Measurements from ENCODE around the gene TNPO1. TPM values are rescaled to one million over a fixed set of nuclear protein-coding genes. Genes with fewer than 3 reads are reported as not detected.
"Not testable (repeated sequence)": the region's sequence is repeated elsewhere in the genome, so short reads cannot be mapped to it uniquely, and the experiment has no call there.

TNPO1 gene
- total and polyA plus RNA-seq, 11 donors = 6.4 to 92.2 (median 67.2) TPM

DNA sequence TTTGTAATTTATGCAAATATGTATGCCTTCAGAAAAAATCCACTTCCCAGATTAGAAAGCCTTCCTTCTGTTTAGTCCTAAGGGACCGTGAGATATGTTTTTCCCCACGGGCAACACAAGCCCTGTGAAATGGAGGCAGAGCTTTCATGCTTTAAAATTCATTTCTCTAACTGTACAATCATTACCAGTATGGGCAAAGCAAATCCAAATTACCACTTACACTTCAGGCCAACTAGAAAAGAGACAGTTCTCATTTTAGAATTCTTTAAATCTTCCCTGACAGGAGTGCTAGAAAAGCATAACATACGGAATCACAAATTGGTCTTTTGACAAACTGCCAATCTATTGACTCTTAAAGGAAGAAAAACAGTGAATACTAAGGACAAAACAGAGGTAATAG is 20.5 kb upstream of the TNPO1 start:
- intact Hi-C loops (cut with DNase I) = no loop called here
- DNase-seq (no peak), ATAC-seq (no peak)
- no peaks in the 10 kb centered on the region for H3K4me1 ChIP-seq
- TF ChIP-seq, protein P1, sequence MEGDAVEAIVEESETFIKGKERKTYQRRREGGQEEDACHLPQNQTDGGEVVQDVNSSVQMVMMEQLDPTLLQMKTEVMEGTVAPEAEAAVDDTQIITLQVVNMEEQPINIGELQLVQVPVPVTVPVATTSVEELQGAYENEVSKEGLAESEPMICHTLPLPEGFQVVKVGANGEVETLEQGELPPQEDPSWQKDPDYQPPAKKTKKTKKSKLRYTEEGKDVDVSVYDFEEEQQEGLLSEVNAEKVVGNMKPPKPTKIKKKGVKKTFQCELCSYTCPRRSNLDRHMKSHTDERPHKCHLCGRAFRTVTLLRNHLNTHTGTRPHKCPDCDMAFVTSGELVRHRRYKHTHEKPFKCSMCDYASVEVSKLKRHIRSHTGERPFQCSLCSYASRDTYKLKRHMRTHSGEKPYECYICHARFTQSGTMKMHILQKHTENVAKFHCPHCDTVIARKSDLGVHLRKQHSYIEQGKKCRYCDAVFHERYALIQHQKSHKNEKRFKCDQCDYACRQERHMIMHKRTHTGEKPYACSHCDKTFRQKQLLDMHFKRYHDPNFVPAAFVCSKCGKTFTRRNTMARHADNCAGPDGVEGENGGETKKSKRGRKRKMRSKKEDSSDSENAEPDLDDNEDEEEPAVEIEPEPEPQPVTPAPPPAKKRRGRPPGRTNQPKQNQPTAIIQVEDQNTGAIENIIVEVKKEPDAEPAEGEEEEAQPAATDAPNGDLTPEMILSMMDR (IDR thresholded peaks at IDR 0.05) = no peak
- TF ChIP-seq POLR2A (IDR thresholded peaks at IDR 0.05) = no peak
- no peaks in the 10 kb centered on the region for H3K36me3 ChIP-seq
- WGBS, 4 donors = 64 to 79% (median 72%) methylated on average over 3 of the region's 3 CpGs
- no peak overlapping the region for H3K27ac ChIP-seq
- no peaks in the 10 kb centered on the region for H3K9me3 ChIP-seq
- no peak overlapping the region for H3K4me3 ChIP-seq
- H3K27me3 ChIP-seq = no peaks in the 10 kb centered on the region

DNA sequence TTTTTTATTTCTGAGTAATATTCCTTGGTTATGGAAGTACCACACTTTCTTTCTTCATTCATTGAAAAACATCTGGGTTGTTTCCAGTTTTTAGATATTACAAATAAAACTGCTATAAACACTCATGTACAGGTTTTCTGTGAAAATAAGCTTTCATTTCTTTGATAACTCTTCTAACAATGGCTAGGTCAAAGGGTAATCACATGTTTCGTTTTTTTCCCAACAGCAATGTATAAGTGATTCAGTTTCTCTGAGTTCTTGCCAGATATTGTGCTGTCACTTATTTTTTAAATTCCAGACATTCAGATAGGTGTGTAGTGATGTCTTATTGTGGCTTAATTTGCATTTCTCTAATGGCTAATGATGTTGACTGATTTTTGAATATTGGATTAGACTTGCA is 16.7 kb upstream of the TNPO1 start:
- intact Hi-C loops (cut with DNase I) = no loop called here
- Histone ChIP-seq H3K27ac (no peak overlapping the region), H3K4me3 (no peak overlapping the region), H3K4me1 (no peaks in the 10 kb centered on the region), H3K36me3 (no peaks in the 10 kb centered on the region), H3K27me3 (no peaks in the 10 kb centered on the region), H3K9me3 (peaks cover 0 to 12% (median under 1%) of the 10 kb centered on the region in 12 donors)
- 40 to 66% (median 63%) methylated on average over 1 of the region's 1 CpG for WGBS, 4 donors
- ATAC-seq = no peak
- no peak for DNase-seq
- TF ChIP-seq, protein P1 (IDR thresholded peaks at IDR 0.05) = no peak
- no peak for TF ChIP-seq POLR2A (IDR thresholded peaks at IDR 0.05)

DNA sequence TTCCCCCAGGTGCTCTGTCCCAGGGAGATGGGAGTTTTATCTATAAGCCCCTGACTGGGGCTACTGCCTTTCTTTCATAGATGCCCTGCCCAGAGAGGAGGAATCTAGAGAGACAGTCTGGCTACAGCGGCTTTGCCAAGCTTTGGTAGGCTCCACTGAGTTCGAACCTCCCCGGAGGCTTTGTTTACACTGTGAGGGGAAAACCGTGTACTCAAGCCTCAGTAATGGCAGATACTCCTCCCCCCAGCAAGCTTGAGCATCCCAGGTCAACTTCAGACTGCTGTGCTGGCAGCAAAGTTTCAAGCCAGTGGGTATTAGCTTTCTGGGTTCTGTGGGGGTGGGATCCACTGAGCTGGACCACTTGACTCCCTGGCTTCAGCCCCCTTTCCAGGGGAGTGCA is 7.8 kb upstream of the TNPO1 start:
- H3K27me3 ChIP-seq; DNase-seq; H3K27ac ChIP-seq; H3K4me3 ChIP-seq; H3K36me3 ChIP-seq; ATAC-seq; intact Hi-C loops (cut with DNase I); H3K4me1 ChIP-seq: not testable (repeated sequence)
- peaks cover 0 to 26% (median 4%) of the 10 kb centered on the region in 12 donors for H3K9me3 ChIP-seq
- WGBS, 4 donors = 76 to 90% (median 83%) methylated on average over 4 of the region's 4 CpGs

DNA sequence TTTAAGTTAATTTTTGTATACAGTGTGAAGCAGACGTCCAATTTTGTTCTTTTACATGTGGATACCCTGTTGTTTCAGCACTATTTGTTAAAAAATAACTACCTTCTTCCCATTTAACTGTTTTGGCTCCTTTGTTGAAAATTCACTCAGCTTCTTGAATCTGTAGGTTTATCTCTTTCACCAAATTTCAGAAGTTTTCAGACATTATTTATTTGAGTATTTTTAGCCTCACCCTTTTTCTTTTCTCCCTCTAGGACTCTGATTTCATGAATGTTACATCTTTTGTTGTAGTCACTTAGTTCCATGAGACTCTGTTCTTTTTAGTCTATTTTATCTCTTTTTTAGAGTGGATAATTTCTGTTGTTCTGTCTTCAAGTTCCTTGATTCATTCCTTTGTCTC is 4.6 kb upstream of the TNPO1 start:
- 84 to 97% (median 88%) methylated on average over 1 of the region's 1 CpG for WGBS, 4 donors
- Histone ChIP-seq H3K36me3 (no peaks in the 10 kb centered on the region), H3K9me3 (peaks cover 0 to under 1% (median 0%) of the 10 kb centered on the region in 12 donors), H3K4me1 (peaks cover 0 to 14% (median 0%) of the 10 kb centered on the region in 12 donors), H3K4me3 (no peak overlapping the region), H3K27me3 (no peaks in the 10 kb centered on the region), H3K27ac (no peak overlapping the region)
- intact Hi-C loops (cut with DNase I) = loop anchor here in 3 of 10 donors (10.0 kb wide), 3 partner anchors 197 to 447 kb away; no protein-coding TSS in a partner anchor
- ATAC-seq (no peak), DNase-seq (no peak)
- no peak for TF ChIP-seq POLR2A (IDR thresholded peaks at IDR 0.05)
- TF ChIP-seq, protein P1 (IDR thresholded peaks at IDR 0.05) = no peak

DNA sequence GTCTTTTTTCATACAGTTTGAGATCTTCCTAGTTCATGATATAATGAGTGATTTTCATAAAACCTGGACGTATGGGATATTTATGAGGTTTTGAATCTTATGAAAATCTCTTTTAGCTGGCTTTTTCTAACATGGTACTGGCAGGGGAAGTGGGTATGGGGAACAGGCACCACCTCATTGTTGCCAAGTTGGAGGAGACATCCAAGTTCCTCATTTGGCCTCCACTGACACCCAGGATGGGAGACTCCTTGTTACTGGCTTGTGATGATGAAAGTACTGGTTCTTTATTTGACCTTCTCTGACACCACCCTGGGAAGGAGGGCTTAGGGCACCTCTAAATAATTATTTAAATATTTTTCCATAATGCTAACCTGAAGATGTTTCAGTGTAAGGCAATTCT is 4.0 kb upstream of the TNPO1 start:
- H3K4me1 ChIP-seq = peaks cover 0 to 16% (median under 1%) of the 10 kb centered on the region in 12 donors
- no peaks in the 10 kb centered on the region for H3K9me3 ChIP-seq
- no peak overlapping the region for H3K4me3 ChIP-seq
- no peak overlapping the region for H3K27ac ChIP-seq
- ATAC-seq = no peak
- no peaks in the 10 kb centered on the region for H3K27me3 ChIP-seq
- 92 to 95% (median 94%) methylated on average over 1 of the region's 1 CpG for WGBS, 4 donors
- no peak for DNase-seq
- intact Hi-C loops (cut with DNase I) = loop anchor here in 3 of 10 donors (10.0 kb wide), 3 partner anchors 198 to 448 kb away; no protein-coding TSS in a partner anchor
- H3K36me3 ChIP-seq = no peaks in the 10 kb centered on the region
- TF ChIP-seq, protein P1 (IDR thresholded peaks at IDR 0.05) = no peak
- TF ChIP-seq POLR2A (IDR thresholded peaks at IDR 0.05) = no peak
